ENCODE results near the gene MYLK3. TPM values are rescaled to one million over a fixed set of nuclear protein-coding genes. Genes with fewer than 3 reads are reported as not detected.

MYLK3 gene
- total RNA-seq, 1 donor from 2014 or later = 0.49 TPM

DNA sequence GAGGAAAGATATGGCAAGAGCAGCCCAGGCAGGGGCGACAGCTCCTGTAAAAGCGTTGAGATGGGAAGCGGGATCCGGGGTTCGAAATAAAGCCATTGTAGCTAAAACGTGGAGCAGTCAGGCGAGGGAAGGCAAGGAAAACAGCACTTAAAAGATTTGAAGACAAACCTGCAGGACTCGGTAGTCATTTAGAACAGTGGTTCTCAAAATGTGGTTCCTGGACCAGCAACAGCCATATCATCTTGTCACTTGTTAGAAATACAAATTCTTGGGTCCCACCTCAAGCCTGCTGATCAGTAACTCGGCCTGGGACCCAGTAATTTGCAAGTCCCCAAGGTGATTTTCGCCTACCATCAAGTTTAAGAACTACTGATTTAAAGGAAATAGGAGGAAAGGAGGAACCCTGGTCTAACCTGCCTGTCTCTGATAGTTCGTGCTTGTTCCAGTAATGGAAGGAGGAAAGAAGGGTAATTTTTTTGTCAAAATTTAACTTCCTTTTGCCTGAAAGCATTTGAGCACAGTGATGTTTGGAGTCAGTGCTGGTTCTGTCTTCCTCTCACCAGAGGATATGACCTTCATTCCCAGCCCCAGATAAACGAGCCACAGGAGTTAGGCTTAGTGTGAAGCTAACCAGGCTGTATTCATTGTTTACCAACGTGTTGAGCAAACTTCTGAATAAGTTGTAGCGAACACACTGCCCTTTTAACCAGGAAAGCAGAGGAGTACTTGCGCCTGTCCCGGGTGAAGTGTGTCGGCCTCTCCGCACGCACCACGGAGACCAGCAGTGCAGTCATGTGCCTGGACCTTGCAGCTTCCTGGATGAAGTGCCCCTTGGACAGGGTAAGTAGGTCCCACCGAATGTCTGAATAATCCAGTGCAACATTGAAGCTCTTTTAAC, 57.6 kb downstream of the MYLK3 start:
- Mint-ChIP-seq H3K9me3 (ENCODE audit: unreplicated experiment) (peaks cover 10% of the 10 kb centered on the region), H3K27ac (ENCODE audit: unreplicated experiment) (no peak overlapping the region), H3K27me3 (ENCODE audit: unreplicated experiment) (peaks cover 8% of the 10 kb centered on the region), H3K4me1 (ENCODE audit: low read depth, unreplicated experiment) (peaks cover 25% of the 10 kb centered on the region), H3K4me3 (ENCODE audit: unreplicated experiment) (no peak overlapping the region), H3K36me3 (ENCODE audit: unreplicated experiment) (no peaks in the 10 kb centered on the region)
- DNase-seq = peak; percentile 25
- no peak for TF ChIP-seq CTCF (IDR thresholded peaks at IDR 0.05; ENCODE audit: partially characterized antibody, unreplicated experiment)

DNA sequence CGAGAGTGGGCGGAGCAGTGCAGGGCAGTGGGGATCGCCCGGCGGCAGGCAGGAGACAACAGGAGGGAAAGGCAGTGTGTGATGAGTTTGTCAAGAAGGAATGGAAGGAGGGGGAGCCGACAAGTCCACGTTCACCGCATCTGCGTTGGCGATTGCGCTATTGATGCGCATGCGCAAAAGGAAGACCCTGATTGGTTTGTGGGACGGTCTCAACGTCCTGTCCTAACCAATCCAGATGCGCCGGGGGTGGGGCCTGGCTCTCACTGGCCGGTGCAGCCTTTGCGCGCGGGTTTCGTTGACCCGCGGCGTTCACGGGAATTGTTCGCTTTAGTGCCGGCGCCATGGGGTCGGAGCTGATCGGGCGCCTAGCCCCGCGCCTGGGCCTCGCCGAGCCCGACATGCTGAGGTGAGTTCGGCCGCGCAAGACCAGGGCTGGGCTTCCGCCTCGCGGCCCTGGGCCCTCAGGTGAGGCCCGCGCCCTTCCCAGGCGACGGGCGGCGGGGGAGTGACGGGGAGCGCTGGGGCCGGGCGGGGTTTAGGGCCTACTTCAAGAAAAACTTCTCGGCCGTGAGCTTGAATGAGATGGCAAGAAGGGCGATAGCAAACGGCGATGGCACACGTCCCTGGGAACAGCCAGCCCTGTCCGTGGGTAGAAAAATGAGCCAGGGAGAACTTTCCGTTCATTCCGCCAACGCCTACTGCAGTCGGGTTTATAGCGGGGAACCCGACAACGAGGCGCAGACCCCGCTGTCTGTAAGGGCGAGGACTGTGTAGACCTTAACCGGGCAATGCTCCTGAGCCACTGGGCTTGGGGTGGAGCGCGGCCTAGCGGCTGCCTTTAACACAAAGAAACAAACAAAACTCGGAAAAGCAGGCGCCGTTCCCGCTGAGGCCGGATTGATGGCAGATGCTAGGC, 58.5 kb downstream of the MYLK3 start, which contains the start of gene ORC6:
Gene ORC6 (plus strand): TSS at position 295 of the 916 bp plus-strand sequence. CDS start 47 bp downstream, at position 342.
- peaks cover 10% of the 10 kb centered on the region for H3K9me3 Mint-ChIP-seq (ENCODE audit: unreplicated experiment)
- peak; percentile 36 for TF ChIP-seq CTCF (IDR thresholded peaks at IDR 0.05; ENCODE audit: partially characterized antibody, unreplicated experiment)
- peaks cover 8% of the 10 kb centered on the region for H3K27me3 Mint-ChIP-seq (ENCODE audit: unreplicated experiment)
- H3K27ac Mint-ChIP-seq (ENCODE audit: unreplicated experiment) = no peak within 1 kb of the TSS
- DNase-seq = peak; percentile 98
- no peaks in the 10 kb centered on the region for H3K36me3 Mint-ChIP-seq (ENCODE audit: unreplicated experiment)
- no peak within 1 kb of the TSS for H3K4me3 Mint-ChIP-seq (ENCODE audit: unreplicated experiment)
- H3K4me1 Mint-ChIP-seq (ENCODE audit: low read depth, unreplicated experiment) = peaks cover 29% of the 10 kb centered on the region

DNA sequence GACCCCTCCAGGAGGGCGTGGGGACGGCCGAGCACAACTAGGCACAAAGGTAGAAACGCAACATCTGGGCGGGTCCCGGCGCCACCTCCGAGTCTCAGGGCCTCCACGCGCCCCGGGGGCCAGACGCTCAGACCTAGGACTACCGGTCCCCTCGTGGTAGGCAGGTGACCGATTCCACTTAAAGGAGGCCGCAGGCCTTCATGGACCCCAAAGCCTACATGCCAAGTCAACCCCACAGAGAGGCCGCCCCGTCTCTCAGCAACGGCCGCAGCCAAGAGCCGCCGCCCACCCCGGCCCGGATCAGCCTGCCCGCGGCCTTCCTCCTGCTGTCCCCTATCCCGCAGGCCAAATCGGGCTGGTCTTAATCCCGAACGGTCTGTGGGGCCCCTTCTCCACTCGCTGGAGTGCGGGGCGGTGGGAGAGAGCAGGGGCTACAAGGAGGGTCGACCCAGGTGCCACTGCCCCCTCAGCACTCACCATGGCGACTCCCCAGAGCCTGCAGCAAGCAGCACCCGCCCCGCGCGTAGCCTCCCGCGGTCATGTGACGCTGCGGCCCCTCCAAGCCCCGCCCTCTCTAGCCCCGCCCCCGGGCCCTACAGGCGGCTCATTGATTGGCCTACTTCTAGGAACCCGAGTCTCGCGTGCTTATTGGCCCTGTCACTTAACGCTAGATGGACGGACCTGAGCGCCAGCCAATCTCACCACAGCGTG, 59.3 kb downstream of the MYLK3 start, which contains the start of gene VPS35:
Gene VPS35 (minus strand): TSS at position 525 of the 711 bp plus-strand sequence. CDS start 45 bp downstream, at position 480.
- no peak within 1 kb of the TSS for H3K27ac Mint-ChIP-seq (ENCODE audit: unreplicated experiment)

DNA sequence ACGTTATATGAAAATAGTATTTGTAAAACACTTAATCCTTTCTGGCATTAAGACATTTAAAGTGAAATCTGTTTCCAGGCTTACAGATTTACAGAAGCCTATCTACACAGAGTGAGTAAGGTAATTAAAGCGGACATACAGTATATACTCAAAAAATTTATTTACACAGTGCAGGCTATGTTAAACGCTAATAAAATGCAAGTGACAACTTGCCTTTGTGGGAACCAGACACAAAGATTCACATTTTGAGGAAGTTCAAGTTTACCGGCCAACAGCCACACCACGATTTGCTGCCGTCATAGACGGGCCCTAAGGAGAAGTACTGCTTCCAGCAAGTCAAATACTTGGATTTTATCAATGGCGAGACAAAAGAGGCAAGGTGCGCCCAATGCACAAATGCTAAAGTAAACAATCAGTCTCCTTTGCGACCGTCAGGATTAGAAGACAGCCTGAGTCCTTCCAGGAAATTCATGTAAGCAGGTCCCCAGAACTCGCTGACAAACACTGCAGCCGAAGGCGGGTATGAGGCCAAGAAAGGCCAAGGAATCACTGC, 60.0 kb downstream of the MYLK3 start:
- no peak for DNase-seq
- H3K27me3 Mint-ChIP-seq (ENCODE audit: unreplicated experiment) = peaks cover 8% of the 10 kb centered on the region
- no peak overlapping the region for H3K27ac Mint-ChIP-seq (ENCODE audit: unreplicated experiment)
- TF ChIP-seq CTCF (IDR thresholded peaks at IDR 0.05; ENCODE audit: partially characterized antibody, unreplicated experiment) = no peak
- H3K9me3 Mint-ChIP-seq (ENCODE audit: unreplicated experiment) = peaks cover 10% of the 10 kb centered on the region
- H3K4me3 Mint-ChIP-seq (ENCODE audit: unreplicated experiment) = no peak overlapping the region
- no peaks in the 10 kb centered on the region for H3K36me3 Mint-ChIP-seq (ENCODE audit: unreplicated experiment)
- peaks cover 32% of the 10 kb centered on the region for H3K4me1 Mint-ChIP-seq (ENCODE audit: low read depth, unreplicated experiment)

More for the DNA sequence above, 59.3 kb downstream of the MYLK3 start, which contains the start of gene VPS35:
- H3K36me3 Mint-ChIP-seq (ENCODE audit: unreplicated experiment) = no peaks in the 10 kb centered on the region
- H3K4me3 Mint-ChIP-seq (ENCODE audit: unreplicated experiment) = no peak within 1 kb of the TSS
- peaks cover 10% of the 10 kb centered on the region for H3K9me3 Mint-ChIP-seq (ENCODE audit: unreplicated experiment)
- peaks cover 8% of the 10 kb centered on the region for H3K27me3 Mint-ChIP-seq (ENCODE audit: unreplicated experiment)
- DNase-seq = peak; percentile 100
- H3K4me1 Mint-ChIP-seq (ENCODE audit: low read depth, unreplicated experiment) = peaks cover 32% of the 10 kb centered on the region
- peak; percentile 37 for TF ChIP-seq CTCF (IDR thresholded peaks at IDR 0.05; ENCODE audit: partially characterized antibody, unreplicated experiment)
